ENCODE data around the gene NUDT1.

The NUDT1 gene

DNA sequence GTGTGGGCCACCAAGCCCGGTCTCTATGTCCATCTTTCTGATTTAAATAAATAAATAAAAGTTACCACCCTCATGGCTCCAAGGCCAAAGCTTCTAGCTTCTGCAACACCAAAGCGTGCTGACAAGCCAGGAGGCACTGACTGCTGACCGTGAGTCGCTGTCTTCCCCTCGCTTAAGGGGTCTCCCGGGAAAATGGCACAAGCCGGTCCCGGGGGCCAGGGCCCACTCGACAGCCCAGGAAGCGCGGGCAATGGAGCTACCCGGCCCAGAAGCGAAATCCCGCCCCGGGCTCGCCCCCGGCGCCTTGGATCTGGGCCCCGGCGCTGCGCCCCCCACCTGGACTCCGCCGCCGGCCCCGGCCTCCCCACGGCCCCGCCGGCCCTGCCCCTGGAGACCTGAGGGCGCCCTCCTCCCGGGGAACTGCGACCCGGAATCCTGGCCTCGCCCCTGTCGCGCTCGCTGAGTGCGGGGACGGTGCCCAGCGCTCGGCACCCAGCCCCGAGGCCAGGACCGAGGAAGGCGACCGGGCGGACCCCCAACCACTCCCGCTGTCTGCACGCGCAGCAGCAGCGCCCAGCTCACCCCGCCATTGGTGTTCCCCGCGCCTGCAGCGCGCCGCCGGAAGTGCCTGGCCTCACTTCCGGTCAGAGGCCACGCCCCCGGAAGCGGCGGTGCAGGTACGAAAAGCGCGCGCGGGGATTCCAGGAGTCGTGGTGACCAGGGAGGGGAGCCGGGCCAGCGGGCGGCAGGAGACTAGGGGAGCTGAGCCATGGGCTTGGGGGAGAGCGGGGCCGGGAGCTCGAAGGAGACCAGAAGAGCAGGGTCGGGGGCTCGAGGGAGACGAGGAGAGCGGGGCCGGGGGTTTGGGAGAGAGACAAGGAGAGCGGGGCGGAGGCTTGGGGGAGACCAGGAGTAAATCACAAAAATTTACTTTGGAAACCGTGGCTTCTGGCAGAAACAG lies at the start of gene NUDT1, which contains the start of gene MRM2:
NUDT1 (plus strand) TSS at position 647 of the 961 bp plus-strand sequence. CDS start 2,349 bp downstream, outside the sequence.
MRM2 (minus strand) TSS at position 626 of the 961 bp plus-strand sequence; CDS start at position 590, 36 bp downstream.
- DNase-seq: peak; percentile 15

DNA sequence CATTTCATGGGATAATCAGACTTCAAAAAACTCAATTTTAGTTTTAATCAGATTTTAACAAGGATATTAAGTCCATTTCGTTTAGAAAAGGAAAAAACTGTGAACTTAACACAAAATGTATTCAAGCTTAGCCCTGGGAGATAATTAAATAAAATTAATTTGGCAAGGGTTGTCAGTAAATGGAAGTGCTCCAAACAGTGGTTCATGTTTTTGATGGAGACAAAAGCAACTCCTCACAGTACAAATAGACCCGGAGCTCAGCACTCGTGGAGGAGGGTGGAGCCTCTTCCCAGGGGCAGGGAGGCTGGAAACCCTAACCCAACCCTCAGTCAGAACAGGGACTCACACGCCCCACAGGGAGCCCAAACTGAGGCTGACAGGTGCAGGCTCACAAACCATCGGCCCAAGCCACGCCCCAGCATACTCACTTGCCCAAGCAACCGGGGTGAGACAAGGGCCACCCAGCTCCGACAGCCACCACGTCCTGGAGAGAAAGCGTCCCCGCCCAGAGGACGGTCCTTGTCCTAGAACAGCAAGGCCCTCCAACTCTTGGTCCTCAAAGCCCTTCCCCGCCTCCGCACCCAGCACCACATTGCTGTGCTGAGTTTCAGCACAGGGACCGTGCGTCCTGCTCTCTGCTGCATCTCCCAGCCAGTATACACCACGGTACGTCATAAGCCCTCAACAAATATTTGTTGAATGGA lies 49.0 kb upstream of the NUDT1 start:
- no peak for DNase-seq

DNA sequence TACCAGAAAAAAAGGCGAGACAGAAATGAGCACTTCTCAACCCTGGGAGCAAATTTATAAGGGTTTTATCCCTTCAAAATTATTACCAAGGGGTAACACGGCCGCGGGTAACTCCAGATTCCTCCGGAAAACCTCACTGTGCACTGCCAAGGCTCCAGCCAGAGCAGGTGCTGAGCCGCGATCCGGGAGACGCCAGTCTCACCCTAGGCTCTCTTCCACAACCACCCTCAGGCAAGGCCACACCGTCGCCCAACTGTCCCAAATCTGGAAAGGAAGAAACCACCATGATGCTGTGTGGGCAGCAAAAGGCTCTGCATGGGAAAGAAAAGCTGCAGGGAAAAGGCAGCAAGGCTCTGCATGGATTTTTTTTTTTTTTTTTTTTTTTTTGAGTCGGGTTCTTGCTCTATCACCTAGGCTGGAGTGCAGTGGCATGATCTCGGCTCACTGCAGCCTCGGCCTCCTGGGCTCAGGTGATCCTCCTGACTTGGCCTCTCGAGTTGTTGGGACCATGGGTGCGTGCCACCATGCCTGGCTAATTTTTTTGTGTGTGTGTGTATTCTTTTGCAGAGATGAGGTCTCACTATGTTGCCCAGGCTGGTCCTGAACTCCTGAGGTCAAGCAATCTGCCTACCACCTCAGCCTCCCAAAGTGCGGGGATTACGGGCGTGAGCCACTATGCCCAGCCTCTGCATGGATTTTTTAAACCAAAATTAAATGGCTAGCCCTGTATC lies 48.3 kb upstream of the NUDT1 start:
- DNase-seq: no peak

DNA sequence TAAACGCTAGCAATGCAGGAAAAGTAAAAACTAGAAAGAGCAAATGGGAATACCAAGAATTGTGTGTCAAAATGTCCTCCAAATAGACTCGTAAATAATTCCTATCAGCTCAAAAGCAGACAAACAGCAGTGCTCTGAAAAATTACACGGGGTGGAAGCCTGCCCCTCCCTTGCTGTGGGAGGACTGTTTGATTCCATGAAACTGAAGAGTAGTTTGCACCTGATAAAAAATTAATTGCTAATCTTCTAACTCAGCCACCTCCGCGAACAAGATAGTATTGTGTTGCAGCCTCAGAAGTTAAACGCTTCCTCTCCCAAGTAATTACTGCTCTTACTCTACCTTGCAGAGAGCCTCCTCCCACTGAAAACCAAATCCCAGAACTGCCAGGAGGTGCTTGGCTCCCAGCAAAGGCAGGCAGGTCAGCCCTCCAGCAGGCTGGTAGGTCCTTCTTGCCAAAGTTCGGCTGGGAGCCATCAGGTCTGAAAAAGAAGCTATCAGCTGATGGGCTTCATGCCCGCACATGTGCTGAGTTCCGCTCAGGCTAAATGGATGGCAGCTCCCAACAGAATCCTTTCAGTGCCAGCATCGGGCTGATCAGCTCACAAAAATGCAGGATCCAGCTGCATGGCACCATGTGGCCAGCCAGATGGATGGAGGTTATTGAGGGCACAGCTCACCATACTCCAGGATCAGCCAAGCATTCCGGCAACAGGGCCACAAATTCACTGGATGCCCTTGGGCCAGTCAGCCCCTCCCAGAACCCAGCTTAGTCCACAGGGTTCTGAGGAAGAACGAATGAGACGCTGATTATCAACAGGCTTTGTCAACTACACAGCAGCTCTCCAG lies 46.4 kb upstream of the NUDT1 start:
- no peak for DNase-seq

DNA sequence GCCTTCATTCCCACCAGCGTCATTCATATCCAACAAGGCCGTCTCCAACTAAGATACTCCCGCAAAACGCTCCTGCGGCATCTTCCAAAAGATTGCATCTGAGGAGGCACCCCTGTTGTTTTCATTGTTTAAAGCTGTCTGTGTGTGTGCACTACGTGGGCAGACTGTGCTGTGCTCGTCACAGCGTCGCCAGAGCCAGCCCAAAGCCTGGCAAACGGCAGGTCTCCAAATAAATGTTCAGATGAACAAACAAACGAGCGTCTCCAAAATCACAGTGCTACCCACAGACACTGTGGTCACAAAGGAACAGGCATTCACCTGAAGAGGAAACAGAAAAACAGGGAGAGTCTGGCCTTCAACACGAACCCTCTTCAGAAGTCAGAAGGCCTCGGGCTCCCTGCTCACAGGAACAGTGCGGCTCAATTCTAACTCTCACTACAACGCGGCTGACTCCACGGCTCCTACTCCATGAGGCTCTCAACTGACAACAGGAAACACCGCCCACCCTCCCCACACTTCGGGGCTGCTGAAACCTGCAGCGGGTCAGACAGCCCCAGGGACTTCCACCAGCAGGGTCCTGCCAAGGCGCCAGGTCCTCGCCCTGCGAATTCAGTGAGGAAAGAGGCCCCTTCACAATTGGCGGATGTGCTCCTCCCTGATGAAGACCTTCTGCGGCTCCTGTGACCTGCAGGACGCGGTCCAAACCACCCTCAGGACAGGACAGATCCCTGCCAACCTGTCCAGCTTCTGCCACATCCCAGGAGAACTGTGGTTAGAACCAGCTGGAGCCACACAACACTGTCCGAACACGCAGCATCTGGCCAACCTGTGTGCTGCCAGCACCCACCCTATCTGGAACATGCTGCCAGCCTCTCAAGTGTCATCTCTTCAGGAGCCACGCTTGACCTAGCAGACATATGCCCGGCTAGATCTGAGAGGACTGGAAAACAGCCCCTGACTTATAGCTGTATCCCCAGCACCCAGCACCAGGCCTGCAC lies 45.3 kb upstream of the NUDT1 start:
- DNase-seq: no peak

DNA sequence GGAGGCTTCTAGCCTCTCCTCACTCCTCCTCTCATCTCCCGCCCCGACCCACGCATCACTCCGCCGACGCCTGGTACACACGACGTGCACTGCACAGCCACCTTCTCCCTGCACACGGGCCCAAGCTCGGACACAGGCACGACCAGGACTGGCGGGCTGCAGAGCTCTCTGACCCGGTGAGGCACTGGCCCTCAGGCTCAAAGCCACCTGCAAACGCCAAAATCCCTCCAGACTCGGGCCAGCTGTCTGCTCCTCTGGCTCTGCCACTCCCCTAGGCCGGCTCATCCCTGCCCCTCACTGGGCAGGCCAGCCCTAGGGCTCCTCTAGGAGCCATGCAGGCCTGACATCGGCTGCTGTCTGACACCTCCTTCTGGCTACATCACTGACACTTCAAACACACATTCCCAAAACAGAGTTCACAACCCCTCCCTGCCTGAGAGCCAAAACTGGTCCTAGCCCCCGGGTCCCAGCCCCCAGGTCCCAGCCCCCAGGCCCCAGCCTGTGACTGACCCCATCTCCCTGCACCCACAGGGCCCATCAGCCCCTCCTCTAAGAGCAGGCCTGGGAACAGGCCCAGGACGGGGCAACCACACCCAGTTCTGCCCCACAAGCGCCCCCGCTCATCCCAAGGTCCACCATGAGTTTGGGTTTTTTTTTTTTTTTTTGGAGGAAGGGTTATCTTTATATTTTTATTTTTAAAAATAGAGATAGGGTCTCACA lies 44.4 kb upstream of the NUDT1 start:
- DNase-seq: no peak

DNA sequence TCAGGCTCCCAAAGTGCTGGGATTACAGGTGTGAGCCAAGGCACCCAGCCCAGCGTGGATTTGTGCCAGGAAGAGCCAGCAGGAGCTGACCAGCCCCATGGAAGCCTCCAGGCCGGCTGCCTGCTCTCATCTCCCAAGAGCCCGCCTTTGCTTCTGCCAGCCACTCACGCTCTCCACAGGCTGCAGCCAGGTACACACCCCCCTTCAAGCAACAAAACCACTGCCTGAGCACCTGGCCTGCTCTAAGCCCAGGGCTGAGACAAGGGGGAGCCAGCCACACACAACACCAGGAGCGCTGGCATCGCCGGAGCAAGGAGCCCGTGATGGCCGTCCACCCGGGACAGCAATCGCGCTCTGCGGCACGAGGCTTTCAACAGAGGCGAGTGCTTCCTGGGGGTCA lies 43.8 kb upstream of the NUDT1 start:
- no peak for DNase-seq

DNA sequence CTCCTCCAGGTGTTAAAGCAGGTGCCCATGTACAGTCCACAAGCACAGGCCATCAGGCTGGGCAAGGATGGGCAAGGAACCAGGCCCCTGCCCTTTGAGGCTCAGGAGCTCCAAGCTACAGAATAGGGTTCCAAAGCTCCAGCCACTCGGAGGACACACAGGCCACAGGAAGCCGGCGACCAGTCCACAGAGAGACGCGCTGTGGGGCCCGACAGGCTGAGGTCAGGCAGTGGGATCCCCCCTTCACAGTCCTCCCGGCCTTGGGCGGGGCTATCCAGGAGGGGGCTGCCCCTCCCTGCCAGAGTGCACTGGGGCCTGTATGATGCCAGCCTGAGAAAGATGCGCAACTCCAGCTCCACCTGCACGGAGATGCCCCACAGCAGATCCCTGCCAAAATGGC lies 43.3 kb upstream of the NUDT1 start:
- no peak for DNase-seq

DNA sequence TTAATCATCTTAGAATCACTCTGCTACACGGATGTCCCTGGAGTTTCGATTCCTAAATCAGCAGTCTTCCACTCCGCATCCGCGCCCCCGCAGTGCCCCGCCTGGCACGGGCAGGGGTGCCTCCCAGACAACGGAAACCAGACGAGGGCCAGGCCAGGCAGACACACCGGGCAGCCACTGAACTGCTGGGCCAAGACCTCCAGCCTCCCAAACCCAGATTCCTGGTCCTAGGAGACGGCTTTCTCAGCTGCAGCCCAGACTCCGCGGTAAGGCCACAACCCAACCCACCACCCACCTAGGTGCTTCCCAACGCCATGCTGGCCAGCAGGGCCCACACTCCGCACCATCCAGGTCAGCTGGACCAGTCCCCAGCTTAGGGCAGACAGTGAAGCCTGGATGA lies 42.5 kb upstream of the NUDT1 start:
- no peak for DNase-seq

DNA sequence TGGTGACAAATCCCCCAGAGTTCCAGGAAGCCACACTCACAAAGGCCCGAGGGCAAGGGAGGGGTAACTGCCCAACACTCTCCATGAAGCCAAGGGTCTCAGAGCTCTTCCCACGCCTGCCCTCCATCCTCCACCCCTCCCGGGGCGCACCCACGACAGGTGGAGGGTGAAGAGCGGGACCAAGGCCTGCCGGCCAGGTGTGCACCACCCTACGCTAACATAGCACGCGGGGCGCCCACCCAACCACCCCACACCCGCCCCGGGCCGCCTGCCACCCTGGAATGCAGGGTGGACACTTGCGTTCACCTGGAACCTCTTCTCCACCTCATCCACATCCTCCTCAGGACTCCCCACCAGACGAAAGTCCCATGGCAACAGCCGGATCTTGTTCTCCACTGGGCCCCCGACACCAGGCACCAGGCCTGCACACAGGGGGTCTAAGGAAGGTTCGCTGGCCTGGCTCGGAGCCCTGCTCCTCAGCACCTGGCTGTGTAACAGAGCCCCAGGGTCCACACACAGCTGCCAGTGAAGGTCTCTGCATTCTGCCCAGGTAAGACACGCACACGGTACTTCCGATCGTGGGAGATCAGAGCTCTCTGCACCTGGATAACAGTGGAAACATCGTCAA lies 42.0 kb upstream of the NUDT1 start:
- DNase-seq: no peak

DNA sequence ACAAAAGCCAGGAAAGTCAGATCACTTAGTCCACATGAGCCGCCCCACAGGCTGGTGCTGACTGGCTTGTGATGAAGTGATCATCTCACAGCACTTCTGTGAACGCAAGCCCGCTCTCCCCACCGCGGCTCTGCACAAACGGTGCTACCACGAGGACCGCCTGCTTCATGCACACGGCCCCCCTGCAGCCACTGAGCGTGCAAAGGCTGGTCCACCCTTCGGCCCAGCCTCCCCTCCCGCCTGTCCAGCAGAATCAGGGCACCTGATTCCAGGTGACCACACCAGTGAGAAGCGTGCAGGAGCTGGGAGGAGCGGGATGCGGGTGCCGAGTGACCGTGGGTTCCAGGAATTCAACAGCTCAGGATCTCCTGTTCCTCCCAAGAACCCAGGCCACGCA lies 41.4 kb upstream of the NUDT1 start:
- no peak for DNase-seq

DNA sequence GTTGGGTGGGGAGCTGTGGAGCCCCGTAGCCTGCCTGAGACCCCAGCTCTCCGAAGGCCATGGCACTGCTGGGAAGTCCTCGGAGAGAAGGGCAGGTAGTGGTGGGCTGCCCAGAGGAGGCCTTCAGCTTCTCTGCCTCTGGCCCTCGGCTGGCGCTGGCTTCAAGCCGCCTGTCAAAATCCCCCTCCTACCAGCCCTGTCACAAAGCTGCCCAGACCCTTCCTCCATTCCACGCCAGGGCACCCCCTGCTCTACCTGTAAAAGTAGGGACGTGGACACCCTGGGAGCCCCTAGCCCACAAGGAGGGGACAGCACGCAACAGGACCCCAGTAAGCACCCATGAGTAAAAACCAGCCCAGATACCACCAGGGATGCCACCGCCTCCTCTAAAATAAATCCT lies 40.9 kb upstream of the NUDT1 start:
- DNase-seq: no peak

DNA sequence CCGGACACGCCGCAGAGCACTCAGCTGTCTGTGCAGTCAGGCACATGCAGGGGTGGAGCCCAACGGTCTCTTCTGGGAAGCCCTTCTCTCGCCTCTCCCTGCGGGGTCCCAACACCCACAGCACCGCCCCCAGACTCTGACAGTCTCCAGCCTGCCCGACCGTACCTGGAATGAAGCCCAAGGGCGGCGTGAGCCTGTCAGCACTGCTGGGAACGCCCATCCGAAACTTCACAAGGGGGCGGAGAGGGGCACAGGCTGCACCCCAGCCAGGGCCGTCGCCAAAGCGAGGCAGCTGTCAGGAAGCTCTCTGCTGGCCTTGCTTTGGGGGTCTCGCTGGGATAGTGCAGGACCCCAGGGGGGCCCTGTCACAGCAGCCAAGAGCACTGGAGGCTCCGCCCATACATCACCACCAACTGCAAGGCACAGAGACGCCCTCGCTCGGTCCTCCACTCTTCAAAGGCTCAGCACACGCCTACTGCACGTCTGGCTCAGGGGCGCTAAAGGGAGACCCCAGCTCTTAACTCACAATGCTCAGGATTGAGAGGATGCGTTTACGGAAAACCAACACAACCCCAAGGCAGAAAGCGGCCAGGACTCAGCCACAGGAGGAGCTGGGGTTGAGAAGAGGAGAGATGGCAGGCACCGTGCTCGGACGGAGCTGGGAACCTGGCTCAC lies 40.2 kb upstream of the NUDT1 start:
- no peak for DNase-seq

DNA sequence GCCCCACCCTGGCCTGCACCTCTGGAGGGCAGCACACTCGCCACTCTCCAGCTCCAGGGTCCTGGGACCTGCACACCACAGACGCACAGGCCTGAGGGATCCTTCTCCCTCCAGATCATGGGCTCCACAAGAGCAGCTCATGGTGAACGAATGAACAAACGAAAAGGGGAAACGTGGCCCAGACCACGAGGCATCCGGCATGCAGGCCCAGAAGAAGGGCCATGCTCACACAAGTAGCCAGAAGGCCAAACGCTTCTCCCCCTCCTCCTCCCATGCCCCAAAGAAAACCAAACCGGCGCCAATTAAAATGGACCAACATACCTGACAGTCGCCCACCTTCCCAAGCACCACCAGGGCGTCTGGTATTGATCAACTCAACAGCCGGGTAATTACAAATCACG lies 39.7 kb upstream of the NUDT1 start:
- DNase-seq: no peak

DNA sequence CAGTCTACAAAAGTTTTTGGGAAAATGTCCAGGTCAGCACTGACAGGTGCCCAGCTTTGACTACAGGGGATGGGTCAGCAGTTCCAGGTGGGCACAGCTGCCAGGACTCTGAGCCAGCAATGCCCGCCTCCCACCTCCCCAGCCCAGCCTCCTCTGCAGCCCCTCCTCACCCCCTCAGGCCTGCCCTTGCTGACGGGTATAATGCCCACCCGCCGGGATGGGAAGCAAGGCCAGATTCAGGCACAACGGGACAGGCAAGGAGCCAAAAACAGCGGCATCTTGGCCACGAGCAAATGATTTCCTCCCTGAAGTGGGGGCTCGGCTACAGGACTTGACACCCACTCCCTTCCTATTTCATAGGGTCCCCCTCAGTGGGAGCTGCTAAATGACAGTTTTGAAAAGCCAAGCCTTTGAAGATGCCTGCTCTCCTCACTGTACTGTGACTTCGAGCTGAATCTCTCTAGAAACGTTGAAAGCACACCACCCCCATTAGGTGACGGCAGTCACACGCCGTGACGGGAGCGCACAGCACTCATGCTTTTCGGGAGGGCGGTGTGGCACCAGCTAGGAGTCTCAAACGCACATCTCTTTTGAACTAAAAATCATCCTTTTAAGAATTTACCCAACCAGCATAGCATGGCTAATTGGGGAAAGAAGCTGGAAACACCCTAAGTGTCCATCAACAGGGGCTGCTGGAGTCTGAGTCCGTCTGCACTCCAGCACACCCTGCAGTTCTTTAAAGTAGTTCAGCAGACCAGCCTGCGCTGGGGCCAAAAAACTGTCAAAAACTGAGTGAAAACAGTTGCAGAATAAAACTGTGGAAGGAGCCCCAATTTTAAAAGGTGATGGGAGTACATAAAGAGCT lies 38.9 kb upstream of the NUDT1 start:
- DNase-seq: no peak

DNA sequence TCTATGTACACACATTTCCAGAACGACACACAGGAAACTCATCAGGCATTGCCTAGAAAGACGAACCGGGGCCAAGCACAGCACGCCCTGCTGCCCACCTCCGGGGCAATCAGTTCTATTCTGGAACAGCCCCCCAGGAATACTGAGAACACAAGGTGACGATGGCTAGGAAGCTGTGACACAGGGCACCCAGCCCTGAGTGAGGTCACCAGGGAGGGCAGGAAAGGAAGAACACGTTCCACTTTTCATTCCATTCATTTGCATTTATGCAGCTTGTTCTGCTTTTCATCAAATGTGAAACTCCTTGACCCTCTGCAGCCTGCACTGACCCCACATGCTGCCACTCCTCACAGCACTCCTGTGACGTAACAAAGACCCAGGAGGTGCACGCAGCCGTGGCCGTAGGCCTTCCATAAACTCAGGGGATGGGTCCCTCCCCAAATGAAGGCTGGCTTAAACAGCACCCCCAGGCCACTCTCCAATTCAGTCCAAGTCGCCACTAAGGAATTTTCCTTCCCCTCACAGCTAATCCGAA lies 38.2 kb upstream of the NUDT1 start:
- DNase-seq: no peak

DNA sequence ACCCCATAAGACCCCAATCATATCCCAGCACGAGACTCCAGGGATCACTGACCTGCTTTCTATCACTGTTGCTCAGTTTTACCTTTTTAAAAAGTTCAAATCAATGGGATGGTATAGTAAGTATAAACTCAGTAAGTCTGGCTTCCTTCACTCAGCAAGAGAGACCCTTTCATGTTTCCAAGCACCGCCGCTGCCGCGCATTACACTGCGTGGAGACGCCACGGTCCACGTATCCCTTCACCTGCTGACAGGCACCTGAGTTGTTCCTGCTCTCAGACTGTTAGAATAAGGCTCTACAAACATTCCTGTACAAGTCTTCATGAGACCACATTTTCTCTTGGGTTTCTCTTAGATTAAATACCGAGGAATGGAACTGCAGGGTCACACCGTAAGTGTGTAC lies 37.6 kb upstream of the NUDT1 start:
- no peak for DNase-seq

All from GF-D8 (cell line).